Body of pancreas (tissue), 4 donors: ENCODE measurements around the gene ABCB8. TPM values are rescaled to one million over a fixed set of nuclear protein-coding genes. Genes with fewer than 3 reads are reported as not detected.
A peak's percentile ranks its signal among the peaks of the same experiment; 100 is the strongest.

Source experiments
- ATAC-seq: fragments of 150-250 bp; one replicate; pipeline ENCODE4 v1.9.1; 2016
- DNase-seq, 4 donors: peaks; one replicate each; pipeline ENCODE4 v3.0.0-alpha.2; 2019
- H3K27ac ChIP-seq, 4 donors: fragments of 200-600 bp; sonication (generic); 1 replicate in 3 of 4; 2 replicates in 1 of 4; pipeline versions ENCODE4 v1.5.1 to v1.6.1; 2016 to 2019; ENCODE audit warnings: mild to moderate bottlenecking in 1 of 4, mixed read lengths in 1 of 4, moderate library complexity in 1 of 4
- H3K27me3 ChIP-seq, 2 donors: fragments of 200-600 bp; sonication (generic); one replicate each; pipeline ENCODE4 v1.6.0; 2016; ENCODE audit warnings: mild to moderate bottlenecking in 1 of 2
- H3K36me3 ChIP-seq, 2 donors: fragments of 200-600 bp; sonication (generic); replicated peaks in 1 of 2; 2 replicates each; pipeline ENCODE4 v1.5.1; 2016; ENCODE audit warnings: low read depth in 2 of 2; ENCODE audit not compliant: insufficient read depth in 1 of 2
- H3K4me1 ChIP-seq: fragments of 200-600 bp; sonication (generic); one replicate; pipeline ENCODE4 v1.6.0; 2016
- H3K4me3 ChIP-seq, 2 donors: fragments of 200-600 bp; sonication (generic); 1 replicate in 1 of 2; 2 replicates in 1 of 2; pipeline ENCODE4 v1.5.1; 2016 to 2019
- H3K9me3 ChIP-seq, 3 donors: fragments of 200-600 bp; sonication (generic); 1 replicate in 2 of 3; 2 replicates in 1 of 3; pipeline ENCODE4 v1.5.1; 2016
- CTCF ChIP-seq, 7 experiments: fragments of 450-650 bp in 4 of 7; fragments of 200-600 bp in 3 of 7; sonication (generic) in 3 of 7; IDR thresholded peaks; one replicate each; pipeline ENCODE4 v1.5.1; 2016 to 2019; ENCODE audit warnings: antibody characterized with exemption in 7 of 7
- POLR2A ChIP-seq, 3 donors: fragments of 450-650 bp; IDR thresholded peaks; one replicate each; pipeline ENCODE4 v1.6.1; 2016; ENCODE audit warnings: antibody characterized with exemption in 3 of 3, mild to moderate bottlenecking in 2 of 3
- WGBS, 2 donors: methylation state at CpG; one replicate each; pipeline ENCODE4 v1.1.5; 2017; 5-methylcytosine and 5-hydroxymethylcytosine counted together
- intact Hi-C: fragments of 100-400 bp; cut with DNase I; formaldehyde crosslinking; loops from one replicate; pipeline ENCODE4 v1.15.1; 2023
- total RNA-seq, 2 donors: library from RNA; depleted of rRNA; stranded (reverse); fragments of >200 nt; gene quantifications; one replicate each; pipeline ENCODE4 v1.1.0, GENCODE V29; 2016

ABCB8 gene
- total RNA-seq, 2 donors from 2014 or later: 8.8 to 39.6 TPM

- no peaks in the 10 kb centered on the region for H3K9me3 ChIP-seq
- intact Hi-C loops: no loop called here
- 88 to 92% methylated on average over 6 to 7 of the region's 7 CpGs for WGBS, 2 donors
- peaks cover 30% of the 10 kb centered on the region for H3K4me1 ChIP-seq
- no peaks in the 10 kb centered on the region for H3K27me3 ChIP-seq
- no peak for TF ChIP-seq POLR2A (IDR thresholded peaks at IDR 0.05)
- TF ChIP-seq CTCF (IDR thresholded peaks at IDR 0.05): no peak
- DNase-seq (no peak), ATAC-seq (no peak)
- no peak overlapping the region for H3K4me3 ChIP-seq
- H3K36me3 ChIP-seq: peaks cover 21 to 33% of the 10 kb centered on the region in 2 donors
- no peak overlapping the region for H3K27ac ChIP-seq
These were observed 47.4 kb downstream of the ABCB8 start for GRCh38 chr7:151075662-151075971.

GRCh38 chr7:151075978-151076426, 47.8 kb downstream of the ABCB8 start:
- Histone ChIP-seq H3K36me3 (peaks cover 20 to 30% of the 10 kb centered on the region in 2 donors), H3K27ac (no peak overlapping the region), H3K4me3 (no peak overlapping the region), H3K4me1 (peaks cover 33% of the 10 kb centered on the region), H3K27me3 (no peaks in the 10 kb centered on the region), H3K9me3 (no peaks in the 10 kb centered on the region)
- WGBS, 2 donors: 80 to 88% methylated on average over 22 of the region's 22 CpGs
- no peak for TF ChIP-seq POLR2A (IDR thresholded peaks at IDR 0.05)
- TF ChIP-seq CTCF (IDR thresholded peaks at IDR 0.05): no peak
- DNase-seq (no peak), ATAC-seq (no peak)
- intact Hi-C loops: no loop called here

GRCh38 chr7:151076863-151077704, 48.8 kb downstream of the ABCB8 start:
- peak in 4 of 7 experiments; percentile 8 to 14 (median 12) for TF ChIP-seq CTCF (IDR thresholded peaks at IDR 0.05)
- no peak for TF ChIP-seq POLR2A (IDR thresholded peaks at IDR 0.05)
- intact Hi-C loops: no loop called here
- H3K4me3 ChIP-seq: no peak overlapping the region
- ATAC-seq (no peak), DNase-seq (peak in 1 of 4 donors; percentile 37)
- no peaks in the 10 kb centered on the region for H3K9me3 ChIP-seq
- H3K36me3 ChIP-seq: peaks cover 16 to 20% of the 10 kb centered on the region in 2 donors
- WGBS, 2 donors: 59 to 62% methylated on average over 17 to 24 of the region's 33 CpGs
- no peaks in the 10 kb centered on the region for H3K27me3 ChIP-seq
- peaks cover 44% of the 10 kb centered on the region for H3K4me1 ChIP-seq
- peak overlapping the region in 1 of 4 donors; percentile 15 for H3K27ac ChIP-seq

GRCh38 chr7:151077705-151078232, 49.5 kb downstream of the ABCB8 start:
- TF ChIP-seq CTCF (IDR thresholded peaks at IDR 0.05): no peak
- TF ChIP-seq POLR2A (IDR thresholded peaks at IDR 0.05): no peak
- ATAC-seq: no peak
- Histone ChIP-seq H3K36me3 (peaks cover 16 to 17% of the 10 kb centered on the region in 2 donors), H3K9me3 (no peaks in the 10 kb centered on the region), H3K4me3 (no peak overlapping the region), H3K4me1 (peaks cover 50% of the 10 kb centered on the region), H3K27ac (peak overlapping the region in 1 of 4 donors; percentile 15), H3K27me3 (no peaks in the 10 kb centered on the region)
- intact Hi-C loops: no loop called here
- peak in 1 of 4 donors; percentile 58 for DNase-seq
- WGBS, 2 donors: 57 to 66% methylated on average over 8 to 9 of the region's 10 CpGs
